H1 (cell line): ENCODE data around the gene TMEM165.

ENCODE experiments used
- BACH1 ChIP-seq: IDR thresholded peaks from 2 replicates; pipeline ENCODE4 v1.6.1; 2012; ENCODE audit warnings: low read length, improper control_type of control experiment
- BCL11A ChIP-seq, 2 experiments: IDR thresholded peaks; one replicate each; pipeline ENCODE4 v1.6.1; 2011; ENCODE audit warnings: low read depth in 2 of 2, low read length in 2 of 2, mild to moderate bottlenecking in 2 of 2
- EP300 ChIP-seq, 2 experiments: IDR thresholded peaks; 1 replicate in 1 of 2; 2 replicates in 1 of 2; pipeline ENCODE4 v1.6.1; 2011 to 2012; ENCODE audit warnings: low read depth in 2 of 2, low read length in 2 of 2, mild to moderate bottlenecking in 2 of 2, borderline replicate concordance in 1 of 2, inconsistent platforms in 1 of 2, moderate library complexity in 1 of 2
- MAFK ChIP-seq: IDR thresholded peaks from 2 replicates; pipeline ENCODE4 v1.6.1; 2012; ENCODE audit warnings: low read depth, mild to moderate bottlenecking, improper control_type of control experiment, low read length
- SUZ12 ChIP-seq: fragments of 200-600 bp; sonication (generic); IDR thresholded peaks from 2 replicates; pipeline ENCODE4 v1.6.1; 2012; ENCODE audit warnings: mild to moderate bottlenecking, inconsistent platforms, low read length, moderate library complexity, mixed read lengths
- TF ChIP-seq, protein P1 (sequence below), 3 experiments: IDR thresholded peaks; 1 replicate in 2 of 3; 2 replicates in 1 of 3; pipeline versions ENCODE4 v1.5.1 to v1.6.1; 2011; ENCODE audit warnings: low read length in 3 of 3, mild to moderate bottlenecking in 3 of 3, inconsistent platforms in 2 of 3, low read depth in 1 of 3, moderate library complexity in 1 of 3; ENCODE audit not compliant: insufficient read depth in 1 of 3; ENCODE audit errors: control extremely low read depth in 1 of 3
- TF ChIP-seq, protein P2 (sequence below): fragments of 300-600 bp; sonication (generic); IDR thresholded peaks from 2 replicates; pipeline ENCODE4 v1.7.1; 2012; ENCODE audit warnings: low read length, moderate library complexity, mild to moderate bottlenecking, inconsistent platforms; ENCODE audit not compliant: insufficient replicate concordance

DNA sequence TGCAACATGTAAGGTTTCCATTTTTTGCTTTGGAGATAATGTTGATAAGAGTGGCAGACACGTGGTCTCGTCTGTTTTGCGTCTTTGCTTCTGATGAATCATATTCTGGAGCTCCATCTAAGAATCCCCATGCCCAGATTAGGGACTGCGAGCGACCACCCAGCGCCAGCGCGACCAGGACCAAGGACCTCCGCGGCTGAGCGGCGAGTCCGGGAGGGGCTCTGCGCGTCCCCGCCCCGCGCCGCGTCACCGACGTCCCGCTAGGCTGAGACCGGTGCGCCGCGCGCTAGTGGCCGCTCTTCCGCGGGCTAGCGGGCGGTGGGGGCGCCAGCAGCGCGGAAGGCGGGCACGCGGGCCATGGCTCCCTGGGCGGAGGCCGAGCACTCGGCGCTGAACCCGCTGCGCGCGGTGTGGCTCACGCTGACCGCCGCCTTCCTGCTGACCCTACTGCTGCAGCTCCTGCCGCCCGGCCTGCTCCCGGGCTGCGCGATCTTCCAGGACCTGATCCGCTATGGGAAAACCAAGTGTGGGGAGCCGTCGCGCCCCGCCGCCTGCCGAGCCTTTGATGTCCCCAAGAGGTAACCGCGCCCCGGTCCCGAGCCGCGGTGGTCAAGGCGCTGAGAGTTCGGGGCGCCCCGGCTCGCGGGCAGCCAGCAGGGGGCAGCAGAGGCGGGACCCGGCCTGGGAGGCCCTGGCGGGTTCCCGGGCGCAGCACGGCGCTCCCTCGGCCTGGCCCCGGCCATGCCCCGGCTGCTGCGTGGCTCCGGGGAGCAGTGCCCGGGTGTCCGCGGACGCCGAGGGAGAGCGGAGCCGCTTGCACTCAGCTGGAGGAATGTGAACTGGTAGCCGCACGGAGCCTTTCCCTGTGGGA lies 49.5 kb upstream of the TMEM165 start, which contains the start of gene SRD5A3:
- TF ChIP-seq MAFK (no peak), EP300 (IDR thresholded peaks at IDR 0.05; ENCODE audit: borderline replicate concordance in 1 of 2, low read depth in 2 of 2, low read length in 2 of 2) (no peak), BACH1 (no peak), SUZ12 (no peak), BCL11A (IDR thresholded peaks at IDR 0.05; ENCODE audit: low read depth in 2 of 2, low read length in 2 of 2) (no peak)
- TF ChIP-seq, protein P1, sequence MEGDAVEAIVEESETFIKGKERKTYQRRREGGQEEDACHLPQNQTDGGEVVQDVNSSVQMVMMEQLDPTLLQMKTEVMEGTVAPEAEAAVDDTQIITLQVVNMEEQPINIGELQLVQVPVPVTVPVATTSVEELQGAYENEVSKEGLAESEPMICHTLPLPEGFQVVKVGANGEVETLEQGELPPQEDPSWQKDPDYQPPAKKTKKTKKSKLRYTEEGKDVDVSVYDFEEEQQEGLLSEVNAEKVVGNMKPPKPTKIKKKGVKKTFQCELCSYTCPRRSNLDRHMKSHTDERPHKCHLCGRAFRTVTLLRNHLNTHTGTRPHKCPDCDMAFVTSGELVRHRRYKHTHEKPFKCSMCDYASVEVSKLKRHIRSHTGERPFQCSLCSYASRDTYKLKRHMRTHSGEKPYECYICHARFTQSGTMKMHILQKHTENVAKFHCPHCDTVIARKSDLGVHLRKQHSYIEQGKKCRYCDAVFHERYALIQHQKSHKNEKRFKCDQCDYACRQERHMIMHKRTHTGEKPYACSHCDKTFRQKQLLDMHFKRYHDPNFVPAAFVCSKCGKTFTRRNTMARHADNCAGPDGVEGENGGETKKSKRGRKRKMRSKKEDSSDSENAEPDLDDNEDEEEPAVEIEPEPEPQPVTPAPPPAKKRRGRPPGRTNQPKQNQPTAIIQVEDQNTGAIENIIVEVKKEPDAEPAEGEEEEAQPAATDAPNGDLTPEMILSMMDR (IDR thresholded peaks at IDR 0.05; ENCODE audit: control extremely low read depth in 1 of 3, insufficient read depth in 1 of 3, low read depth in 1 of 3, low read length in 3 of 3) = peak; percentile 69 to 78 (median 71)
- TF ChIP-seq, protein P2, sequence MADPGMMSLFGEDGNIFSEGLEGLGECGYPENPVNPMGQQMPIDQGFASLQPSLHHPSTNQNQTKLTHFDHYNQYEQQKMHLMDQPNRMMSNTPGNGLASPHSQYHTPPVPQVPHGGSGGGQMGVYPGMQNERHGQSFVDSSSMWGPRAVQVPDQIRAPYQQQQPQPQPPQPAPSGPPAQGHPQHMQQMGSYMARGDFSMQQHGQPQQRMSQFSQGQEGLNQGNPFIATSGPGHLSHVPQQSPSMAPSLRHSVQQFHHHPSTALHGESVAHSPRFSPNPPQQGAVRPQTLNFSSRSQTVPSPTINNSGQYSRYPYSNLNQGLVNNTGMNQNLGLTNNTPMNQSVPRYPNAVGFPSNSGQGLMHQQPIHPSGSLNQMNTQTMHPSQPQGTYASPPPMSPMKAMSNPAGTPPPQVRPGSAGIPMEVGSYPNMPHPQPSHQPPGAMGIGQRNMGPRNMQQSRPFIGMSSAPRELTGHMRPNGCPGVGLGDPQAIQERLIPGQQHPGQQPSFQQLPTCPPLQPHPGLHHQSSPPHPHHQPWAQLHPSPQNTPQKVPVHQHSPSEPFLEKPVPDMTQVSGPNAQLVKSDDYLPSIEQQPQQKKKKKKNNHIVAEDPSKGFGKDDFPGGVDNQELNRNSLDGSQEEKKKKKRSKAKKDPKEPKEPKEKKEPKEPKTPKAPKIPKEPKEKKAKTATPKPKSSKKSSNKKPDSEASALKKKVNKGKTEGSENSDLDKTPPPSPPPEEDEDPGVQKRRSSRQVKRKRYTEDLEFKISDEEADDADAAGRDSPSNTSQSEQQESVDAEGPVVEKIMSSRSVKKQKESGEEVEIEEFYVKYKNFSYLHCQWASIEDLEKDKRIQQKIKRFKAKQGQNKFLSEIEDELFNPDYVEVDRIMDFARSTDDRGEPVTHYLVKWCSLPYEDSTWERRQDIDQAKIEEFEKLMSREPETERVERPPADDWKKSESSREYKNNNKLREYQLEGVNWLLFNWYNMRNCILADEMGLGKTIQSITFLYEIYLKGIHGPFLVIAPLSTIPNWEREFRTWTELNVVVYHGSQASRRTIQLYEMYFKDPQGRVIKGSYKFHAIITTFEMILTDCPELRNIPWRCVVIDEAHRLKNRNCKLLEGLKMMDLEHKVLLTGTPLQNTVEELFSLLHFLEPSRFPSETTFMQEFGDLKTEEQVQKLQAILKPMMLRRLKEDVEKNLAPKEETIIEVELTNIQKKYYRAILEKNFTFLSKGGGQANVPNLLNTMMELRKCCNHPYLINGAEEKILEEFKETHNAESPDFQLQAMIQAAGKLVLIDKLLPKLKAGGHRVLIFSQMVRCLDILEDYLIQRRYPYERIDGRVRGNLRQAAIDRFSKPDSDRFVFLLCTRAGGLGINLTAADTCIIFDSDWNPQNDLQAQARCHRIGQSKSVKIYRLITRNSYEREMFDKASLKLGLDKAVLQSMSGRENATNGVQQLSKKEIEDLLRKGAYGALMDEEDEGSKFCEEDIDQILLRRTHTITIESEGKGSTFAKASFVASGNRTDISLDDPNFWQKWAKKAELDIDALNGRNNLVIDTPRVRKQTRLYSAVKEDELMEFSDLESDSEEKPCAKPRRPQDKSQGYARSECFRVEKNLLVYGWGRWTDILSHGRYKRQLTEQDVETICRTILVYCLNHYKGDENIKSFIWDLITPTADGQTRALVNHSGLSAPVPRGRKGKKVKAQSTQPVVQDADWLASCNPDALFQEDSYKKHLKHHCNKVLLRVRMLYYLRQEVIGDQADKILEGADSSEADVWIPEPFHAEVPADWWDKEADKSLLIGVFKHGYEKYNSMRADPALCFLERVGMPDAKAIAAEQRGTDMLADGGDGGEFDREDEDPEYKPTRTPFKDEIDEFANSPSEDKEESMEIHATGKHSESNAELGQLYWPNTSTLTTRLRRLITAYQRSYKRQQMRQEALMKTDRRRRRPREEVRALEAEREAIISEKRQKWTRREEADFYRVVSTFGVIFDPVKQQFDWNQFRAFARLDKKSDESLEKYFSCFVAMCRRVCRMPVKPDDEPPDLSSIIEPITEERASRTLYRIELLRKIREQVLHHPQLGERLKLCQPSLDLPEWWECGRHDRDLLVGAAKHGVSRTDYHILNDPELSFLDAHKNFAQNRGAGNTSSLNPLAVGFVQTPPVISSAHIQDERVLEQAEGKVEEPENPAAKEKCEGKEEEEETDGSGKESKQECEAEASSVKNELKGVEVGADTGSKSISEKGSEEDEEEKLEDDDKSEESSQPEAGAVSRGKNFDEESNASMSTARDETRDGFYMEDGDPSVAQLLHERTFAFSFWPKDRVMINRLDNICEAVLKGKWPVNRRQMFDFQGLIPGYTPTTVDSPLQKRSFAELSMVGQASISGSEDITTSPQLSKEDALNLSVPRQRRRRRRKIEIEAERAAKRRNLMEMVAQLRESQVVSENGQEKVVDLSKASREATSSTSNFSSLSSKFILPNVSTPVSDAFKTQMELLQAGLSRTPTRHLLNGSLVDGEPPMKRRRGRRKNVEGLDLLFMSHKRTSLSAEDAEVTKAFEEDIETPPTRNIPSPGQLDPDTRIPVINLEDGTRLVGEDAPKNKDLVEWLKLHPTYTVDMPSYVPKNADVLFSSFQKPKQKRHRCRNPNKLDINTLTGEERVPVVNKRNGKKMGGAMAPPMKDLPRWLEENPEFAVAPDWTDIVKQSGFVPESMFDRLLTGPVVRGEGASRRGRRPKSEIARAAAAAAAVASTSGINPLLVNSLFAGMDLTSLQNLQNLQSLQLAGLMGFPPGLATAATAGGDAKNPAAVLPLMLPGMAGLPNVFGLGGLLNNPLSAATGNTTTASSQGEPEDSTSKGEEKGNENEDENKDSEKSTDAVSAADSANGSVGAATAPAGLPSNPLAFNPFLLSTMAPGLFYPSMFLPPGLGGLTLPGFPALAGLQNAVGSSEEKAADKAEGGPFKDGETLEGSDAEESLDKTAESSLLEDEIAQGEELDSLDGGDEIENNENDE = no peak
